ENCODE measurements around the gene MEF2D.

MEF2D gene

DNA sequence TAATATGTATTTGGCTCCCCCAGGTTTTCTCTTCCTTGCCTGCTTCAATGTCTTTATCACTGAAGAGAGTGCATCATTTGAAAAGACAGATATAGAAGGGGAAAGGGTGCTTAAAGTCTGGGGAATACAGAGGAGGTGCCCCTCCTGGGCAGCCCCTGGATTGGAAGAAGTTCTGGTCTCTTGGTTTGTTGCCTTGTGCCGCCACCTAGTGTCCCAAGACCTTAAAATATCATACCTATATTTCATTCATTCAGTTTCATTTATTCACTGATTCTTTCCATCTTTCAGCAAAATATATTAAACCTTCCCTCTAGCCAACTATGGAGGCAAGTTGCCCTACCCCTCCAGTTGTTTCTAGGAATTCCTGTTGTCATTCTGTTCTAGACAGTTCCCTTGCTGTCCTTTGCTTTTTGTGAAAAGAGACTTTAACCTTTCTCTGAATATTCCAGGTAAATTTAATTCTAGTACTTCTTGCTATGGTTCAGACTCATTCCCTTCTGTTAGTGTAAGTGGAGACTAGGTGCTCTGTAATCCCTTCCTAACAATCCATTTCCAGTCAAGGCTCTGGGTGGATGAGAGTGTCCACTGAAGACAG is 56.1 kb downstream of the MEF2D start:
- no peak for DNase-seq (ENCODE audit: low read depth in 2 of 2)

GRCh38 chr1:156443286-156443685 is 57.3 kb downstream of the MEF2D start:
- DNase-seq (ENCODE audit: low read depth in 2 of 2): no peak

DNA sequence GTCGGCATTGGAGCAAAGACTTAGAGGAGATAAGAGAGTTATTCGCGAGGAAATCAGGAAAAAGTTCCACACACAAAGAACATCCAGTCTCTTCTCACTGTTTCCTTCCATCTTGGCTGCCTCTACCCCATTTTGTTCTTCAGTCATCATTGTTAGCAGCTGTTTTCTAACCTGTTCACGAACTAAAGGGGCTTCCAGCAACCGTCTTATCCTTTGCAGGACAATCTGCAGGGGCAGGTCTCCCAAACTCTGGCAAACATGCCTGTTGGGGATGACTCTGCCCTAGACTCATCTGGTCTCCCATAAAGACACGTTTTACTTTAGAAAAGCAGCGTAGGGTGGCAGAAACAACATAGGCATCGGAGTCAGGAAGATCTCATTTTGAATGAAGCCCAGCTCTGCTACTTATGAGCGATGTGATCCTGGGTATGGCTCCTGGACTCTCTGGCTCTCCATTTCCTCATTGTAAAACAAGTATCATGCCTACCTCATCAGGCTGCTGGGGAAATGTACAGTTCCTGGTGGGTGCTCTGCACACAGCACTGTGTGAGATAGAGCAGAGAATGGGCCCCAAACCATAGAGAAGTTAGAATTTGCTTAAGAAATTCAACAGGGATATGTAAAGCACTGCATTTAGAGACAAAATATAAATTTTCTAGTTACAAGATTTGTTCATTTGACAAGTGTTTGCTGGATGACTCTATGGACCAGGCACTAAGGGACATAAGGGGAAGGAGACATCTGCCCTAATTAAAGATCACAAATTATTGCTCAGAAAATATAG is 59.7 kb downstream of the MEF2D start:
- no peak for DNase-seq (ENCODE audit: low read depth in 2 of 2)

DNA sequence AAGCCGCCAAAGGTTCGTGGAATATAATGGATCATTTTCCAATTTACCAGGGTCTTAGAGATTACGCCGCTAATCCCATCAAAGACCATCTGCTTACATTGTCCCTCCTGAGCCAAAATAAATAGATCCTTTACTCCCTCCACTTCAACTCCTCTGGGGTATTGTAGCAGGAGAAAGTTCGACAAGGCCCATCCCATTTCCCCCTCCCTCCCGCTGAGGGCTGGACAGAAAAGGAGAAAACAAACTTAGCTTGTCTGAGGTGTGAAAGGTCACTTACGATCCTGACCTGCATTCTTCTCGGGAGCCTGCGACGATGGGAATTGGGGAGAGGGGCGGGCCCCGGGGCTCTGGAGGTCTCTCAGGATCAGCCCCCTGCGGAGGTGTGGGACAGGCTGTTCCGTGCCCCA is 60.8 kb downstream of the MEF2D start:
- no peak for DNase-seq (ENCODE audit: low read depth in 2 of 2)

DNA sequence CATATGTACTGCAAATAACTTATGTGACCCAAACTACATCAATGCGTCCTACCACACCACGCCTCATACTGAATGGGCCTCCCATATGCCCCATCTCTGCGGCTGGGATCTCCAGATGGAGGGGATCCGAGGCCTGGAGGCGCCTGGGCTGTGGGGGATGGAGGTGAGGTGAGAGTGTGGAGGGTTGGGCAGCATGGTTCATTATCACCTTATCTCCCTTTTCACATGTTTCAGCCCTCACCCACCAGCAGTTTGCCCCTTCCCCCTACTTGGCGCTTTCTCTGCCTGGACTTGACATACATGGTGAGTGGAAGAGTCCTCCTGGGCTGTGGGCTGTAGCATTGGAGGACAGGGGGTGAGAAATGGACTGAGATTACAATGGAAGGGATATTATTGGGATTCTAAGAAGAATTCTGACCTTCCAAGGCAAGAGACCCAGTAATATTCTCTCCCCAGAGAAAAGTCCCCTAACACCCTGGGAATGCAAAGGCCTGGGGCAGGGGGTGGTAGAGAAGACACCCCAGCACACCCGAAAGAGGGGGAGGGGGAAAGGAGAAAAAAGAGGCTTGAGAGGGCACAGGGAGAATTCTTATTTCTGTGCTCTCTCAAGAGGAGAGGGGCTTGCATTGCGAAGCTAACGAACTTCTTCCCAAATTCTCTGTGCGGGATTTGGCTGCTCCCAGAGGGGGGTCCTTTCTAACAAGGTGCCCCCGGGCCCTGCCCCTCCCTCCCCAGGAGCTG is 61.4 kb downstream of the MEF2D start:
- DNase-seq (ENCODE audit: low read depth in 2 of 2): no peak

- DNase-seq (ENCODE audit: low read depth in 2 of 2): no peak
These were observed 62.1 kb downstream of the MEF2D start for GRCh38 chr1:156438278-156438987.

DNA sequence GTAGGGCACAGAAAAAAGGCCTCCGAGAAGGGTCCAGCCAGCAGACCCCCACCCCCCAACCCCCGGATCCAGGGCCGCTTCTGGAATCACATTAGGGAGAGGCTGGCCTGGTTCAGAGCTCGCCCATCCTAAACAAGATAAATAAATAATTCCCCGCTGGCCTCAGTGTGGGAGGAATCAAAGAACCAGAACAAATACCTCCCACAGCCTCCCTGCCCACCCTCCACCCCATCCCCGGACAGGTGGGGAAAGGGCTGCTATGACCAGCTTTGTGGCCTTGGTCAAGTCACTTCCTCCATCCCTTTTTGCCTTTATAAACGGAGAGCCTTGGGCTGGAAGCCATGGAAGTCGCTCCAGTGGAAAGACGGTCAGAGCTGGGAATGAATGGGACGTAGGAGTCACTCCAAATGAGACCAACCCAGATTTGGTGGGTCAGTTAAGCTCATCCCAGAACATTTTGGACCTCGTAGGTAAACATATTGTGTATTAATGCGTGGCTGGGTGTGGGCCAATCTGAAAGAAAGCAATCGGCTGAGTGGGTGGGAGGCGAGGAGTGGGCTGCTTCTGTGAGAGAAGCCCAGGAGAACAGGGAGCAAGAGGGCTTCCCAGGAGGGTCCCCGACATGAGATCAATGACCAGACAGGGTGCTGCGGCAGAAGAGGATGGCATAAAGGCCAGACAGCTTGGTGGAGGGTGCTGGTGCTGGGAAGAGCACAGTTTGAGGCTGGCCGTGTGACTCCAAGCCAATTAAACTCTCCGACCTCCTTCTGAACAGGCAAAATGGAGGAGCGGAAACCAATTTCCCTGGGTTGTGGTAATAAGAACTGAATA is 63.3 kb downstream of the MEF2D start:
- DNase-seq (ENCODE audit: low read depth in 2 of 2): no peak

DNA sequence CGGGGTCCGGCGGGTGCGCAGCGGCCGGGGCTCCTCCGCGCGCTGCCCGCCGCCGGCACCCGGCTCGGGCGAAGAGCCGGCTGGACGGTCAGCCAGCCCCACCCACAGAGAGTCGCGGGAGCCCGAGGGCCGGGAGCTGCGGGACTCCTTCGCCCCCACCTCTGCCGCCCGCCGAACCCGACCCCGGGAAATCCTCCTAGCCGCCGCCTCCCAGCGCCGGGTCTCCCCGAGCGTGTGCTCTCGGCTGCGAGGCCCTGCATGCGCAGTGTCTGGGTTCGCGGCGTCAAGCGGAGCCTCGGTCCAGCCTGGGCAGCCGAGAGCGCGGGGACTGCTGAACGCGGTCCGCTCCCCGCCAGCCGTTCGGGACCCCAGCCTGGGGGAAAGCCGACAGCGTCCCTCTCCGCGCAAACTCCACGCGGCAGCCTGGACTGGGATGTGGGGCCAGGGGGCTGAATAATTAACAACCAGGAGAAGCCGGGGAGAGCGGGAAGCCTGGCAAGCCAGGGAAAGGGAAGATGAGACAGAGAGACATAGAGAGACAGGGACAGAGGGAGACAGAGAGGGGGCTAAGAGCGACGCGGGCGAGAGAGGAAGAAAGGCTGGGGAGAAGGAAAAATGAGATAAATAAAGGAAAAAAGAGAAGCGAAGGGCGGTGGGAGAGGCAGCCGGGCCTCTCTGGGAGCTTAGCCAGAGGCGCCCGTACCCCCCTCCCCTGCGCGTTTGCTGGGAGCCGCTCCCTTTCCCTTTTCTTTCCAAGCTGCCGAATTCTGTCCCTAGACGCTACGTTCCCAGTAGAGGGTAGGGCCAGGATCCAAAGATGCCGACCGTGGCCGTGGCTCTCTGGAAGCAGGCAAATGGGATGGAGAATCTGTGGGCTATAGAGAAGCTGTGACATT is 64.2 kb downstream of the MEF2D start:
- no peak for DNase-seq (ENCODE audit: low read depth in 2 of 2)

DNA sequence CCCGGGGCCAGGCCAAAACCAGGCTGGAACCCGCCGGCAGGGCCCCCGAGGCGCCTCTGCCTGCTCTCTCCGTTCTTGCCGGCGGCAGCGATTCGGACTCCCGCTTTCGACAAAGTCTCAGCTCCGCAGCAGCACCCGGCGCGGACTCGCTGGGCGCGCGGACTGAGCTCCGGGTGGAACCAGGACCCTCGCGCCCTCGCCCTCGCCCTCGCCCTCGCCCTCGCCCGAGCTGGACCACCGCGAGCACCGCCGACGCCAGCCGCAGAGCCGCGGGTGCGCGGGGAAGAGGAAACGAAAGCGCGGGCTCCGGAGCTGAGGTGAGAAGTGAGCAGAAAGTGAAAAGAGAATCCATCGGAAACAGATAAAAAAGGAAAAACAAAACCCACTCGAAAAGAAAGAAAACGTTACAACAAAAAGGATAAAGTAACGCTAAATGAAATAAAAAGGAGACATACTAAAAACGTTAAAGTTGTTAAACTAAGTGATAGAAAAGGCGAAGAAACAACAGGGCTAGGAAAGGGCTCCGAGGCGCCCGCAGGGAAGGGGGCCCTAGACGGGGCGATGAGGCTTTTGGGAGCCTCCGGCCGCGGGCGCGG is 64.9 kb downstream of the MEF2D start:
- no peak for DNase-seq (ENCODE audit: low read depth in 2 of 2)

- DNase-seq (ENCODE audit: low read depth in 2 of 2): no peak
These were observed 65.5 kb downstream of the MEF2D start for GRCh38 chr1:156434989-156435544.

DNA sequence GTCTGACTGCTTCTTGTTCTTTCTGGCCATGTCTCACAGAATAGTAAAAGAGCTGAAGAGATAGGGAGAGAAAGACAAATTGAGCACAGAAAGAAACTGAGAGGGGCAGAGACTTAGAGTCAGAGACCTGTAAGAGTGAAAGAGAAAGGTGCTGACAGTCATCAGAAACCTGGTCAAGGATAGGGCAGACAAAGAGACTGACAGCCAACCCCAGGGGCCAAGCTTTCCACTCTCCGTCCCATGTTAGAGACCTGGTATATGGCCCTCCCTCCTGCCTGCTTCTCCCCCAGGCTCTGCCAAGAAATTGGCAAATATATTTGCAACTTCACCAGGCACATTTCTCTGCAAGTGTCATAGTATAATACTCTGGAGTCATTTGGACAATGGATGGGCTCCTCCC is 67.0 kb downstream of the MEF2D start:
- no peak for DNase-seq (ENCODE audit: low read depth in 2 of 2)

GRCh38 chr1:156433032-156433431 is 67.5 kb downstream of the MEF2D start:
- no peak for DNase-seq (ENCODE audit: low read depth in 2 of 2)

- no peak for DNase-seq (ENCODE audit: low read depth in 2 of 2)
These were observed 67.9 kb downstream of the MEF2D start for GRCh38 chr1:156432669-156433018.

DNA sequence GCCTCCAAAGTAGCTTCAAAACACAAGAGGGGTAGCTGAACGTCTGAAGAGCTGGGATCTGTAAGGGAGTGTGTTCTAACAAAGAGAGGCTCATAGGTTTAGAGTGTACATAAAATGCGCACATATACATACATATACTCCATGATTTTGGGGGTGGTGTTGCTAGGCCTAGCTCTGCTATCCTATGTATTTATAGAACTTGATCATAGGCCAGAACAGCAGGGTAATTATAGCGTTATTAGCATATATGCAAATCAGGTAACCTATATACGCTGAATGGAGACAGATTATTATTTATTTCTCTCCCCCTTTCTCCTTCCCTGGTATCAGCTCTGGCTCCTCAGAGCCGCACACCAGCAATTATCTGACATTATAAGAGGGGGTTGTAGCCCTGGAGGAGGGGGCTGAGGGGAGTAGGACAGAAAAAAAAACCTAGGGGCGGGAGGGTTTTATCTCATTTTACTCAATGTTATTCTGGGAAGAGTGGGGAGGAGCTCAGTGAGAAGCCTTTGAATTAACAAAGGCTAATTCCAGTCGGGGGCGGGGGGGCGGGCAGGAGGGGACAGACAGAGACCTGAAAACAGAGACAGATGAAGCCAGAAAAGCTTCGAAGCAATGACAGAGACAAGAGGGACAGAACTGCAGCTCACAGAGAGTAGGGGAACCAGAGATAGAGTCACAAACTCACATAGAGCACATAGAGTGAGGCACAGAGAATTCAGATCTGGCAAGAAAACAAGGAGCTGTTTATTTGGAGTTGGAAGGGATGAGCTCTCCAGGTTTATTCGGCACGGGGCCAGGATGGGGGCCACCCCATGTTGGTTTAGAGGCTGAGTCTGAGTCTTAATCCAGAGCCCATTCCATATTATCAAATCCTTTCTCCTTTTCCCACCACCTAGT is 68.6 kb downstream of the MEF2D start:
- DNase-seq (ENCODE audit: low read depth in 2 of 2): no peak

DNA sequence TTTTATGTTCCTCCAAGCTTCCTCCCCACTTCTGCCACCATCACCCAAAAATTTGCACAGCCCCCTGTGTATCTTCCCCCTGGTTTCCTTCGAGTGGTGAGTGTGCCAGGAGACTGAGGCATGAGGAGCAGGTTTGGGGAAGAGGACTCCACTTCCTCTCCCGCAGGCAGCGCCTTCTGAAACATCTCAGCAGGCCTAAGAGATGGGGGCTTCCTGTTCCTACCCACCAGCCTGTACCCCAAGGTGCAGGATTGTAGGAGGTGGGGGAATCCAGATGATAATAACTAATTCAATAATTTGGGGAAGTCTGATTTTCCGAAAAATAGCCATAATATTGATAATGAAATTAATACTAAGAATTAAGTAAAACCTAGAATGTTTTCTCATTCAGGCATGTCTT is 69.2 kb downstream of the MEF2D start:
- DNase-seq (ENCODE audit: low read depth in 2 of 2): no peak

DNA sequence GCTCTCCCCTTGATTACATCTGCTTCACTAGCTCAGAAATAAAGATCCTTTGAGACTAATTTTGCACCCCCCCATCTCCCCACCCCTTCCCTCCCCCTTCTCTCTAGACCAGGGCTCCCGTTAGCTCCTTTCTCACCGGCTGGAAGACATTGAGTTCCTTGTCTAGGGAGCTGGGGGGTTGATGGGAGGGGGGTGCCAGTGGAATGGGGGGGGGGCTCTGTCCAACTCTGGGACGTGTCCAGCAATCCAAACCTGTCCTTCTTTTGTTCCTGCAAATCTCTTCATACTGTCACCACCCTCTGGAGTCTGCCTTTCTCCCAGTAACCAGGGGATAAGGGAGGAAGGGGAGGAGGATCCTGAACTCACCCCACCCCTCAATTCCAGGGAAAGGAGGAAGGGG is 69.7 kb downstream of the MEF2D start:
- DNase-seq (ENCODE audit: low read depth in 2 of 2): no peak

DNA sequence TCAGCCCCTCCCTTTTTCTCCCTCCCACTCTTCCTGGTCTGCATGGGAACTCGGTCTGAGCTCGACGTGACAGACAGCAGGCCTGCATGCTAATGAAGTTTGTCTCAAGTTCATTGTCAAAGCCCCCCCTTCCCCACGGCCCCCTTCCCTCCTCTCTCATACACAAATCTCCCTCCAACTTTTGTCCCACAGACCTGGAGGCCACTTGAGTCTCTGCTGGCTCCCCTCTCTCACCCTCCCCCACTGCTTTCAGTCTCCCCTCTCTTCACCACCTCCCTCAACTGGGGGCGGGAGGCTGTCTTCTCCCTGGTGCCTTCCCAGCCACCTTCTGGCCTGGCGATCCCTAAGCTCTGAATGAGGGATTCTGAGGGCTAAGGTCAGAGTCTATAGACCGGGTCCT is 70.3 kb downstream of the MEF2D start:
- DNase-seq (ENCODE audit: low read depth in 2 of 2): no peak

- no peak for DNase-seq (ENCODE audit: low read depth in 2 of 2)
These were observed 71.1 kb downstream of the MEF2D start for GRCh38 chr1:156429313-156430060.
